A673 (cell line): ENCODE measurements around the gene DUOXA1. TPM values are rescaled to one million over a fixed set of nuclear protein-coding genes. Genes with fewer than 3 reads are reported as not detected.

Source experiments
- BruUV-seq: library from RNA; stranded (reverse); fragments of 400-500 nt; replicated peaks from 2 replicates; lab custom pipeline; 2021; lab: Mats Ljungman, UMichigan
- CTCF ChIA-PET: fragments of 300-600 bp; sonication (Branson Sonifier 250); formaldehyde crosslinking; loops from one replicate; lab custom pipeline; 2022; ENCODE audit warnings: antibody characterized with exemption; lab: Charles Lee
- POLR2A ChIA-PET: fragments of 300-600 bp; sonication (Branson Sonifier 250); formaldehyde crosslinking; loops from one replicate; lab custom pipeline; 2022; ENCODE audit warnings: antibody characterized with exemption; ENCODE audit not compliant: low non-redundant PET; lab: Charles Lee
- DNase-seq: peaks from one replicate; pipeline ENCODE4 v3.0.0-alpha.2; 2015; ENCODE audit warnings: low spot score
- H3K27ac ChIP-seq: fragments of 200-600 bp; sonication (generic); 2 replicates; pipeline ENCODE4 v1.5.1; 2016; ENCODE audit warnings: mixed run types, low read depth, mild to moderate bottlenecking, mixed read lengths, antibody characterized with exemption, low read length; ENCODE audit not compliant: poor library complexity, severe bottlenecking
- H3K27me3 ChIP-seq: fragments of 200-600 bp; sonication (generic); replicated peaks from 2 replicates; pipeline ENCODE4 v1.6.1; 2017; ENCODE audit warnings: mixed run types, low read depth, mild to moderate bottlenecking, mixed read lengths, antibody characterized with exemption, low read length; ENCODE audit not compliant: insufficient read depth, poor library complexity
- H3K36me3 ChIP-seq: fragments of 200-600 bp; sonication (generic); 2 replicates; pipeline ENCODE4 v1.6.1; 2016; ENCODE audit warnings: mixed run types, mild to moderate bottlenecking, mixed read lengths, antibody characterized with exemption, low read length; ENCODE audit not compliant: insufficient read depth, poor library complexity, severe bottlenecking
- H3K4me1 ChIP-seq: fragments of 200-600 bp; sonication (generic); 2 replicates; pipeline ENCODE4 v1.6.1; 2017; ENCODE audit warnings: mixed run types, mild to moderate bottlenecking, mixed read lengths, antibody characterized with exemption, low read length; ENCODE audit not compliant: insufficient read depth, poor library complexity, severe bottlenecking
- H3K4me3 ChIP-seq: fragments of 200-600 bp; sonication (generic); 2 replicates; pipeline ENCODE4 v1.5.1; 2016; ENCODE audit warnings: low read depth, mixed run types, mild to moderate bottlenecking, mixed read lengths, low read length; ENCODE audit not compliant: poor library complexity, severe bottlenecking
- H3K9me3 ChIP-seq: fragments of 200-600 bp; sonication (generic); 2 replicates; pipeline ENCODE4 v1.6.1; 2016; ENCODE audit warnings: mixed run types, low read depth, mild to moderate bottlenecking, mixed read lengths, antibody characterized with exemption, low read length; ENCODE audit not compliant: poor library complexity, severe bottlenecking
- EZH2 ChIP-seq: fragments of 200-600 bp; sonication (generic); IDR thresholded peaks from 2 replicates; pipeline ENCODE4 v1.6.1; 2017; ENCODE audit warnings: borderline replicate concordance, low read depth, mild to moderate bottlenecking, mixed read lengths, antibody characterized with exemption, low read length; ENCODE audit not compliant: poor library complexity, severe bottlenecking
- intact Hi-C: fragments of 100-400 bp; cut with micrococcal nuclease; formaldehyde crosslinking; loops from one replicate; pipeline ENCODE4 v1.10.0; 2022; ENCODE audit not compliant: unreplicated experiment
- total RNA-seq: library from RNA; stranded (reverse); gene quantifications from 2 replicates; pipeline ENCODE4 v1.2.3, GENCODE V29; 2021
- TF ChIP-seq, protein P1 (sequence below): fragments of 300-800, 200-600 bp; sonication (generic); conservative IDR thresholded peaks from 2 replicates; pipeline ENCODE4 v1.5.1; 2017; ENCODE audit warnings: low read depth, mild to moderate bottlenecking, antibody characterized with exemption, low read length, moderate library complexity, mixed read lengths

Gene DUOXA1
- total RNA-seq, 1 experiment from 2014 or later = 0.95 TPM

DNA sequence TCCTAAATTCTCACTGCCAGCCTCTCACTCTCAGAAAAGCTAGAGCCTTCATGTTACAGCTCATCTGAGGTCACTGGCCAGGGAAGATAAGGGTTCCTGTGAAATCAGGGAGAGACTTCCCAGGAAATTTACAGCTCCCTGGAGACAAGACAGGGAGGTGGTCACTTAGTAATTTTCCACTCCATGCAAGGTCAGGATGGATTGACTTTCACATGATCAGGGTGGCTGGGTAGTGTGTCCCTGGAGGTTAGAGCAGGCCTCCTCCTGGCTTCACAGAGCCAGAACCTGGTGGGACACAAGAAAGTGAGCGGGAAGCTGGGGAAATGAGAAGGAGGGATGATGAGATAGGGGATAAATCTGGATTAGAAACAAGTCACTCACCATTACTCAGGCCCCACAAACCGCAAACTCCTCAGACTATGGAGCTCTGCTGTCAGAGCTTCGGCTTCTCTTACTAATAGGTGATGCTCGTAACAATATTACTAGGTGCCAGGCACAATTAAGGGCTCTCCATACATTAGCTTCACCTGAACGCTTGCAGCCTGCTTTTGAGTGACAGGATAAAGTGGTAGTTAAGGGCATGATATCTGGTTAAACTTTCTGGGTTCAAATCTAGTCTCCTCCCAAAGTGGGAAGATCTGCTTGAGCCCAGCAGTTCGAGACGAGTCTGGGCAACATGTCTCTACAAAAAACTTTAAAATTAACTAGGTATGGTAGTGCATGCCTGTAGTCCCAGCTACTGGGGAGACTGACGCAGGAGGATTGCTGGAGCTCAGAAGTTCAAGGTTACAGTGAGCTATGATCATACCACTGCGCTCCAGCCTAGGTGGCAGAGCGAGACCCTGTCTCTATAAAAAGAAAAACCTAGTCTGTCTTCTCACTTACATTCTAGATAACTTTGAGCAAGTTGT is 40.6 kb downstream of the DUOXA1 start:
- DNase-seq = no peak
- Histone ChIP-seq H3K4me3 (no peak overlapping the region), H3K9me3 (no peaks in the 10 kb centered on the region), H3K36me3 (no peaks in the 10 kb centered on the region), H3K27me3 (no peaks in the 10 kb centered on the region), H3K27ac (no peak overlapping the region), H3K4me1 (no peaks in the 10 kb centered on the region)
- no TSS peak for BruUV-seq
- CTCF ChIA-PET = interaction anchor here (1.3 kb wide), 1 partner anchor 29 kb away, joined by 3 read pairs; no protein-coding TSS in a partner anchor
- POLR2A ChIA-PET = no interaction called here
- intact Hi-C loops = no loop called here
- TF ChIP-seq, protein P1, sequence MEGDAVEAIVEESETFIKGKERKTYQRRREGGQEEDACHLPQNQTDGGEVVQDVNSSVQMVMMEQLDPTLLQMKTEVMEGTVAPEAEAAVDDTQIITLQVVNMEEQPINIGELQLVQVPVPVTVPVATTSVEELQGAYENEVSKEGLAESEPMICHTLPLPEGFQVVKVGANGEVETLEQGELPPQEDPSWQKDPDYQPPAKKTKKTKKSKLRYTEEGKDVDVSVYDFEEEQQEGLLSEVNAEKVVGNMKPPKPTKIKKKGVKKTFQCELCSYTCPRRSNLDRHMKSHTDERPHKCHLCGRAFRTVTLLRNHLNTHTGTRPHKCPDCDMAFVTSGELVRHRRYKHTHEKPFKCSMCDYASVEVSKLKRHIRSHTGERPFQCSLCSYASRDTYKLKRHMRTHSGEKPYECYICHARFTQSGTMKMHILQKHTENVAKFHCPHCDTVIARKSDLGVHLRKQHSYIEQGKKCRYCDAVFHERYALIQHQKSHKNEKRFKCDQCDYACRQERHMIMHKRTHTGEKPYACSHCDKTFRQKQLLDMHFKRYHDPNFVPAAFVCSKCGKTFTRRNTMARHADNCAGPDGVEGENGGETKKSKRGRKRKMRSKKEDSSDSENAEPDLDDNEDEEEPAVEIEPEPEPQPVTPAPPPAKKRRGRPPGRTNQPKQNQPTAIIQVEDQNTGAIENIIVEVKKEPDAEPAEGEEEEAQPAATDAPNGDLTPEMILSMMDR = no peak
- TF ChIP-seq EZH2 = no peak

DNA sequence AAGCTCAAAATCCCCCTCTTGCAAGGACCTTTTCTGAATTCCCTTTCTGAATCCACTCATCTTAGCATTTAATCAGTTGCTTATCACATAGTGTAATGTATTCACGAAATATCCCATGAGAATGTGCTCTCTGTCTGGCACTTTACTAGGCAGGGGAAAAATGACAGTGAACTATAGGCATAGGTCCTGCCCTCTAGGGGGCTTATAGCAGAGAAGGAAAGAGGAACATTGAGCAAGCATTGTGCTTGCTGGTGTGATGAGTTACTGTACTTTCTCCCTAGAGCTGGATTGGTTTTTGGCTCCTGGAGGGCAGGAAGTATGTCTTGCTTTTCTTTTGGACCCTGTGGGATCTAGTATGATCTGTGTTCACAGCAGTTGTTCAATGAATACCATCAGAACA is 42.2 kb downstream of the DUOXA1 start:
- CTCF ChIA-PET = no interaction called here
- Histone ChIP-seq H3K4me1 (no peaks in the 10 kb centered on the region), H3K4me3 (no peak overlapping the region), H3K27me3 (no peaks in the 10 kb centered on the region), H3K27ac (no peak overlapping the region), H3K36me3 (no peaks in the 10 kb centered on the region), H3K9me3 (no peaks in the 10 kb centered on the region)
- BruUV-seq = no TSS peak
- TF ChIP-seq, protein P1 = no peak
- no peak for TF ChIP-seq EZH2
- no peak for DNase-seq
- intact Hi-C loops = no loop called here
- POLR2A ChIA-PET = no interaction called here

DNA sequence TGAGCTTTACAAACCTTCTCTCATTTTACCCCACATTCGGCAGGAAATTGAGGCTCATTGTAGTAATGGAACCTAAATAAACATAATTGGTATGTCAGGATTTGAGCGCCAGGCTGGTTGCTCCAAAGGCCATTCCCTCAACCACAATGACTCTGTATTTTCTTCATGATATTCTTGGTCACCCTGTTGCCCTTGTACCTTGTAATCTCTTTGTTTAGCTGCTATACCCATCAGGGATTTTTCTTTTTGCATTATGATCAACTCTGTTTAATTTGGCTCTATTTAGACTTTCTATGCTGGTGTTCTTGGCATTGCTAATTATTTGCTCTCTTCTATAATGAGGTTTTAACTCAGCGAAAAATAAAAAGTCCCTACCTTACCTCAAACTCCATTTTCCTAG is 45.5 kb downstream of the DUOXA1 start:
- Histone ChIP-seq H3K4me3 (no peak overlapping the region), H3K4me1 (no peaks in the 10 kb centered on the region), H3K36me3 (no peaks in the 10 kb centered on the region), H3K9me3 (no peaks in the 10 kb centered on the region), H3K27me3 (no peaks in the 10 kb centered on the region), H3K27ac (no peak overlapping the region)
- no peak for TF ChIP-seq EZH2
- TF ChIP-seq, protein P1 = no peak
- intact Hi-C loops = no loop called here
- no TSS peak for BruUV-seq
- no peak for DNase-seq
- ChIA-PET CTCF (no interaction called here), POLR2A (no interaction called here)
